GM12892 (cell line): ENCODE measurements around the gene R3HDM2.
A peak's percentile ranks its signal among the peaks of the same experiment; 100 is the strongest.

Experiments
- DNase-seq: peaks from one replicate; pipeline ENCODE4 v3.0.0; 2011; ENCODE audit not compliant: insufficient read length
- FAIRE-seq: peaks from 2 replicates; lab custom pipeline; 2011; peaks lifted over from hg19 to GRCh38; lab: Jason Lieb, UNC
- POLR2A ChIP-seq: IDR thresholded peaks from 2 replicates; pipeline ENCODE4 v1.6.1; 2011; ENCODE audit warnings: low read depth, low read length, control low read depth
- POLR2AphosphoS5 ChIP-seq: IDR thresholded peaks from 2 replicates; pipeline ENCODE4 v1.6.1; 2011; ENCODE audit warnings: low read depth, low read length, control low read depth
- TAF1 ChIP-seq: IDR thresholded peaks from 2 replicates; pipeline ENCODE4 v1.6.1; 2011; ENCODE audit warnings: low read depth, mild to moderate bottlenecking, control low read depth, low read length, borderline replicate concordance

The R3HDM2 gene

DNA sequence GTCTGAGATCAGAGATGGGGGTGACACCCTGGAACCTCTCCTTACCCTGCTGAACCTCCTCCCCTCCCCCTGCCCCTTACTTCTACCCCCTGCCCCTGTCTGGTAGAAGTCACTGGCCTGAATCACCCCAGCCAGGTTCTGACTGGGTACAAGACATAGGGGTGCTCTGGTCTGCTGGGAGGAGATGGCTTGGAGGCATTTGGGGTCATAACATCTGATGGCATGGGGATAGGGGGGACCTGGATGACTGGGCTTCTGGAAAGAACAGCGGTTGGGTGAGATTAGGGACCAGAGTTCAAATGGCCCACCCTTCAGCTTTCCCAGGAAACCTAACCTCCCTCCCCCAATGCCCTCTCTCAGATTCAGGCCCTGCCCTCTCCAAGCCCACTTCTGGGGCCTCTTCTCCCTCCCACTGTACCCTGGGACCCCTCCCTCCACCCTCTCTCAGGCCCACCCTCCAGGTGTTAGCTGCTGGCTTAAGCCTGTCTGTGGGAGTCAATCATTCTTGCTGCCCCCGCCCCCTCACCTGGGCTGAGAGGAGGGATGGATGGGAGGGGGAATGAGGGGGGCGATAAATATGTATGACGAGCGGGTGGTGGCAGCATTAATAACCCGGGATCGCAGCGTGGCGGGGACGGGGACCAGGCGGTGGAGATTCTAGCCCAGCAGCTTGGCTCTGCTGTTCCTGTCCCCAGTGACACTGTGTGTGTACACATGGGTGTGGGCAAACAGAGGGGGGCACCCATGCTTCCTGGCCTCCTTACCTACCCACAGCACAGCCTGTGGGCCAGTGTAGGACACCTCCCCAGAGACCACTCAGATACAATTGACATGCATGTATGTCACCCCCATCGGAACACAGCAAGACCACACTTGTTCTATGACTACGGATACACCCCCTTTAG, 208.3 kb downstream of the R3HDM2 start:
- DNase-seq, result no peak
- TF ChIP-seq POLR2A, result no peak
- no peak for TF ChIP-seq TAF1
- no peak for TF ChIP-seq POLR2AphosphoS5
- no peak for FAIRE-seq

DNA sequence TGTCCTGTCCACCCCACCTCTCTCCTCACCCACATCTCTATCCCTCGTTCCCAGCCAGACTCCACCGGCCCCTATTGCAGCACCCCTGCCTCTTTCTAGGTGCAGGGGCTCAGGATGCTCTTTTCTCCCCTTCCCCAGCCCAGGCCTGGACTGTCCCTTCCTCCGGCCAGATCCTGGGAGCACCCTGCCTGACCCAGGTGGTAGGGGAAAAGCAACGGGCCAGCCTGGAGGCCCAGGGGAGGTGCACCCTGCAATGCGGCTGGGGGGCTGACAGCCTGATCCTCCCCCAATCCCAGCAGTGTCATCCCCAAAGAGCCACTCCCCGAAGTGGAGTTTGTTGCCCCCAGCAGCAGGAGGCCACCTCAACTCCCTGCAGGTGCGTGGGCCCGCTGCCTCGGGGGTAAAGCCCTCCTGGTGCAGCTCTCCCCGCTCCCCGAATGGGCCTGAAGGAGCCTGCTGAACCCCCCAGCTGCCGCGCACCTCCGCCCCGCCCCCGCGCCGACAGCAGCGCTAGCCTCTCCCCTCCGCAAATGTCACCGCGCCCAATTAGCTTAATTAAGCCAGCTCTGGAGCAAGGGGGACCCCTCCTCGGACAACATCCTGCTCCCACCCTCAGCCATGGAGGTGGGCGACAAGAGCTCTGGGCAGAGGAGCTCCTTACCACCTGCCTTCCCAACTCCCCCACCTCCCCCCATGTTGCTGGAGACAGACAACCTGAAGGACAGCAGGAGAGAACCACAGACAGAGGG, 209.5 kb downstream of the R3HDM2 start:
- FAIRE-seq, result no peak
- no peak for TF ChIP-seq POLR2A
- no peak for TF ChIP-seq POLR2AphosphoS5
- no peak for TF ChIP-seq TAF1
- DNase-seq, result no peak

- TF ChIP-seq POLR2A (no peak), POLR2AphosphoS5 (no peak)
- no peak for DNase-seq
- no peak for FAIRE-seq
These were observed 210.1 kb downstream of the R3HDM2 start for GRCh38 chr12:57220770-57221168.

GRCh38 chr12:57219993-57220754, 210.7 kb downstream of the R3HDM2 start:
- DNase-seq, result no peak
- FAIRE-seq, result no peak
- no peak for TF ChIP-seq POLR2AphosphoS5
- TF ChIP-seq TAF1, result no peak
- no peak for TF ChIP-seq POLR2A

DNA sequence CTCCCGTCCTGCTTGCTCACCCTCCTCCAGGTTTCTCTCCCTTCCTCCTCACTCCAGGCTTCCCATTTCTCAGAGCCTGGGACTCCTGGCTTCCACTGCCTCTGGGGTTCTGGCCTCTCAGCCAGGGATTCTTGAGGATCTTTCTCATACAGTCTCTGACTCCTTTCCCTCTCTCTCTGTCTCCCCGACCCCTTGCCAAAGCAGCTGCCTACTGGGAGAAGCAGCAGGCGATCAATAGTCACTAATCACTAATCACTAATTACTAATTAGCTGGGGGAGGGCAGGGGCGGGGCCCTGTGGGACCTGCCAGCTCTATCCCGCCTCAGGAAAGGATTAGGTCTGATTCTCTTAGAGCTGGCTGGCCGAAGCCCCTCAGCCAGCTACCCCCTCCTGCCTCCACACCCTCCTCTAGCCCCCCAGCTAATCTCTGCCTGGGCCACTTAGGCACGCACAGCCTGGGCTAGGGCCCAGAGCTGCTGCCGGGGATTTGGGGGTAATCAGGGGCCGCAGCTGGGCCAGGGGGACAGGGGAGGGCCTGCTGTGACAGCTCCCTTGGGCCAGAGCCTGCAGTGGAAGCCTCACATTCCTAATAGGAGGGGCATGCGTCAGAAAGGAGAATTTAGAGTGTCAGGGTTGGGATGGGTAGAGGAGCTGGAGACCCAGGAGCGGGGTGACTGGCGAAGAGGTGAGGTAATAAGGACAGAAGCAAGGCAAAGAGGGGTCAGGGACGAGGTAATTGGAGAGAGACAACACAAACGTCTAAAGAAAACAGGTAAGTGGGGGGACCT, 211.4 kb downstream of the R3HDM2 start:
- FAIRE-seq (no peak), DNase-seq (no peak)
- TF ChIP-seq POLR2A (no peak), TAF1 (no peak), POLR2AphosphoS5 (no peak)

DNA sequence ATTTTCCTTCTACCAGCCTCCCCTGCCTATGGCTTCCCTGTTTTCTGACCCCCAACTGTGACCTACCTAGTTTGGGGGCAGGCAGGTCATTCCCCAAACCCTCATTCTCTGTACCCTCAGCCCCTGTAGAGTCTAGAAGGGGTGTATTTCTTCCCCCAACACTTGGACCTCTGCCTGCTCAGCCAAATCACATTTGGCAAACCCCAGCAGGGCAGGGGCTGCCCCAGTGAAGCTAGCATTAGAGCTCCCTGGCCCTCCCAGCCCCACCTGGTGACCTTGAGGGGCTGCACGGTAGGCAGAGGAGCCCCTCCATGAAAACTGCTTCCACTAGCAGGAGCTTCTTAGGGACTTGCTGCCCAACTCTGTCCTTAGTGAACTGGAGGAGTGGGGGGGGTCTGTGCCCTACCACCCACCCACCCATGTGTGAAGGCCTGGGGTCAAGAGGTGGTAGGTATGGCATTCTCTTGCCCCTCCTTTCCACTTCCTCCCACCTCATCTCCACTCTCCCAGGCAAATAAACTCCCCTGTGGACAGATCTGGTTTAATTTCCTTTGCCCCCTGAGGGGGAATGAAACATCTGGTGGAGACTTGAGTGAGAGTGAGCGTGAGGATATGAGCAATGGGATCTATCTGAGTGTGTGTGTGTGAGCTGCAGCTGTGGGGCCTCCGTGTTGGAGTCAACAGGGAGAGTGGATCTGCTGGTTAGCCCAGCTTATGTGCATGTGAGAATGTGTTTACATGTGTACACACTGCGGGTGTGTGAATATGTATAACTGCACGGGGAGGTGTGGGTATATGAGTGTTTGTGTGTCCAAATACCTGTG, 212.6 kb downstream of the R3HDM2 start:
- DNase-seq (no peak), FAIRE-seq (no peak)
- TF ChIP-seq POLR2AphosphoS5 (no peak), POLR2A (no peak), TAF1 (no peak)

DNA sequence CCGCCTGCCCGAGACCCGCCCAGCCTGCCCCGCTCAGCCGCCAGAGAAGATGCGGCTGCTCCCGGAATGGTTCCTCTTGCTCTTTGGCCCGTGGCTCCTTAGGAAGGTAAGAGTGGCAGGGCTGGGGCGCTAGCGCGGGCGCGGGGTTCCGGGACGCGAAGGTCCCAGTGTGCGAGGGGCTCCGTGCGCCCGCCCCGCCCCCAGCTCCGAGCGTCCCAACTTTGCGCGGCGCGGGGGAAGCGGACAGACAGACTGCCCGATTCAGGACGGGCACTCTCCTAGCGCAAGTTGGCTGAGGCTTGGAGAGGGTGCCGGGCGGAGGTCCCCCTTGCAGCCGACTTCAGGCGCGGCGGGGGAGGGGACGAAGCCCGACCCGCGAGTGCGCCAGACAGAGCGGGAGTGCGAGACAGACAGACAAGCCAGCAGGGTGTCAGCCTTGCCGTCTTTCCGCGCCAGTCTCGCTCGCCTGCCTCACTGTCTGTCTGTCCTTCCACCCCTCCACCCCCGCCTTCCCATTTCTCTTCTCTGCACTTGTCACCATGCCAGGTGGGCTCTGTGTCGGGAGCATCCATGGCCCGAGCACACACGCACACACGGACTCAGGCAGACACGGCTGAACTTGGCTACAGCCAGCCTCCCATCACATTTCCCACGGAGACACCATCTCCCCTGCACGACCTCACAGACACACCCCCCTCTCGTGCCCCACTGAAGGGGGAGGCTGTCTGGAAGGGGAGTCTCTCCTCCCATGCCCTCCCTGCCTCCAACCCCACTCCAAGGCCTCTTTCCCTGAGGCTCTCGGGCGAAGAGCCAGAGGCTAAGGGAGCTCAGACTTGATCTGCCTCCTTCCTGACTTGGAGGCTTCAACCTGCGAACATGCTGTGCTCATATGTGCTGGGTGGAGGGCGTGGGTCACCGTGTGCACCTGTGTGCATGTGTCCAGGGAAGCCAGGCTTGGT, 213.6 kb downstream of the R3HDM2 start:
- no peak for FAIRE-seq
- DNase-seq, result no peak
- TF ChIP-seq POLR2A (no peak), POLR2AphosphoS5 (no peak), TAF1 (no peak)

GRCh38 chr12:57216014-57216911, 214.6 kb downstream of the R3HDM2 start, which contains the start of gene NXPH4:
TSS of gene NXPH4 (plus strand) at chr12:57216794. CDS start at chr12:57216970, 176 bp downstream.
- FAIRE-seq, result peak; percentile 65
- TF ChIP-seq TAF1, result no peak
- TF ChIP-seq POLR2AphosphoS5, result no peak
- no peak for TF ChIP-seq POLR2A
- no peak for DNase-seq

- FAIRE-seq, result peak; percentile 90
- TF ChIP-seq POLR2A (no peak), POLR2AphosphoS5 (no peak), TAF1 (no peak)
These were observed 215.2 kb downstream of the R3HDM2 start for GRCh38 chr12:57215668-57216013.

More at GRCh38 chr12:57215668-57216013, 215.2 kb downstream of the R3HDM2 start:
- DNase-seq, result no peak
